K562 (cell line): Measurements from ENCODE around the gene TCF12. TPM values are rescaled to one million over a fixed set of nuclear protein-coding genes. Genes with fewer than 3 reads are reported as not detected.

Experiments used
- ATAC-seq: fragments of 200-7000 bp; cut with Tn5 transposase; 3 replicates; pipeline ENCODE4 v1.9.1; 2020; ENCODE audit warnings: moderate library complexity
- BruUV-seq: library from RNA; stranded (reverse); fragments of 400-500 nt; replicated peaks from 2 replicates; lab custom pipeline; 2021; lab: Mats Ljungman, UMichigan
- CTCF ChIA-PET: fragments of 300-600 bp; formaldehyde crosslinking; extraction: SDS; loops from one replicate; lab custom pipeline; 2021; ENCODE audit warnings: low intra/inter-chr PET ratio; lab: Yijun Ruan, JAX
- POLR2A ChIA-PET: fragments of 300-600, 350-650 bp; sonication (Branson Sonifier 250); formaldehyde crosslinking; extraction: SDS; loops from one replicate; lab custom pipeline; 2021; ENCODE audit warnings: antibody characterized with exemption, inconsistent platforms; lab: Yijun Ruan, JAX
- DNase-seq, 4 experiments: peaks; one replicate each; pipeline versions ENCODE4 v3.0.0 to v3.0.0-alpha.2; 2011 to 2018; ENCODE audit warnings: low spot score in 3 of 4, mixed read lengths in 3 of 4; ENCODE audit errors: extremely low read depth in 1 of 4
- FAIRE-seq: peaks from 2 replicates; lab custom pipeline; 2011; peaks lifted over from hg19 to GRCh38; lab: Jason Lieb, UNC
- H2AFZ ChIP-seq: 2 replicates; pipeline ENCODE4 v1.6.0; 2011; ENCODE audit warnings: low read depth, low read length, control low read depth, inconsistent platforms
- H3K27ac ChIP-seq: fragments of 200-600 bp; 3 replicates; pipeline ENCODE4 v1.8.0; 2011; ENCODE audit warnings: low read depth, mild to moderate bottlenecking, control low read depth, inconsistent platforms, low read length, moderate library complexity, mixed read lengths; ENCODE audit errors: extremely low read depth
- H3K27me3 ChIP-seq, 2 experiments: fragments of 300-600 bp in 1 of 2; 2 replicates in 1 of 2; 3 replicates in 1 of 2; pipeline versions ENCODE4 v1.6.0 to v1.8.0; 2011; ENCODE audit warnings: inconsistent platforms in 2 of 2, low read length in 2 of 2, mild to moderate bottlenecking in 1 of 2, mixed read lengths in 1 of 2, moderate library complexity in 1 of 2; ENCODE audit not compliant: control insufficient read depth in 2 of 2, insufficient read depth in 2 of 2
- H3K36me3 ChIP-seq: fragments of 300-600 bp; 3 replicates; pipeline ENCODE4 v1.8.0; 2011; ENCODE audit warnings: mild to moderate bottlenecking, low read length, inconsistent platforms; ENCODE audit not compliant: control insufficient read depth, insufficient read depth
- H3K4me1 ChIP-seq, 2 experiments: fragments of 200-600 bp in 1 of 2; replicated peaks in 1 of 2; 2 replicates in 1 of 2; 3 replicates in 1 of 2; pipeline versions ENCODE4 v1.5.1 to v1.8.0; 2011; ENCODE audit warnings: inconsistent platforms in 2 of 2, low read length in 2 of 2, mild to moderate bottlenecking in 1 of 2, mixed read lengths in 1 of 2, moderate library complexity in 1 of 2; ENCODE audit not compliant: control insufficient read depth in 2 of 2, insufficient read depth in 2 of 2
- H3K4me2 ChIP-seq: 2 replicates; pipeline ENCODE4 v1.6.1; 2011; ENCODE audit warnings: low read length, control low read depth, inconsistent platforms, mixed read lengths; ENCODE audit not compliant: insufficient read depth
- H3K4me3 ChIP-seq: fragments of 200-600 bp; sonication (generic), shearing (Covaris generic); 2 replicates; pipeline ENCODE4 v1.5.1; 2016; ENCODE audit warnings: control low read depth, inconsistent platforms
- H3K79me2 ChIP-seq: fragments of 200-600 bp; 3 replicates; pipeline ENCODE4 v1.8.0; 2011; ENCODE audit warnings: low read length, inconsistent platforms; ENCODE audit not compliant: control insufficient read depth, insufficient read depth
- H3K9ac ChIP-seq, 2 experiments: 2 replicates each; pipeline versions ENCODE4 v1.6.0 to v1.6.1; 2011; ENCODE audit warnings: low read depth in 2 of 2, low read length in 2 of 2, control low read depth in 1 of 2, inconsistent platforms in 1 of 2, mild to moderate bottlenecking in 1 of 2, mixed read lengths in 1 of 2; ENCODE audit not compliant: insufficient read depth in 1 of 2
- H3K9me1 ChIP-seq: one replicate; pipeline ENCODE4 v1.6.0; 2011; ENCODE audit warnings: inconsistent platforms, mild to moderate bottlenecking, low read length, moderate library complexity; ENCODE audit not compliant: control insufficient read depth, insufficient read depth
- H3K9me3 ChIP-seq: replicated peaks from 2 replicates; pipeline ENCODE4 v1.5.1; 2011; ENCODE audit warnings: low read depth, low read length, inconsistent platforms; ENCODE audit not compliant: control insufficient read depth, insufficient read depth
- H4K20me1 ChIP-seq: replicated peaks from 2 replicates; pipeline ENCODE4 v1.6.1; 2011; ENCODE audit warnings: low read length, inconsistent platforms, mixed read lengths; ENCODE audit not compliant: control insufficient read depth, insufficient read depth
- ARID2 ChIP-seq: fragments of 450-650 bp; IDR thresholded peaks from 2 replicates; pipeline ENCODE4 v1.6.1; 2017; ENCODE audit warnings: antibody characterized with exemption, mild to moderate bottlenecking
- CBFA2T2 ChIP-seq: fragments of 450-650 bp; conservative IDR thresholded peaks from 2 replicates; pipeline ENCODE4 v1.6.1; 2017; ENCODE audit warnings: mild to moderate bottlenecking
- E2F6 ChIP-seq, 2 experiments: IDR thresholded peaks; 2 replicates each; pipeline ENCODE4 v1.6.1; 2011; ENCODE audit warnings: borderline replicate concordance in 1 of 2, control low read depth in 1 of 2, low read depth in 1 of 2, low read length in 1 of 2, mild to moderate bottlenecking in 1 of 2, mixed read lengths in 1 of 2, moderate library complexity in 1 of 2; ENCODE audit not compliant: insufficient read depth in 1 of 2, insufficient read length in 1 of 2, poor library complexity in 1 of 2, severe bottlenecking in 1 of 2; ENCODE audit errors: extremely low read depth in 1 of 2
- HNRNPK ChIP-seq: fragments of 200-400 bp; formaldehyde crosslinking; IDR thresholded peaks from one replicate; pipeline ENCODE4 v1.6.1; 2018; ENCODE audit warnings: mild to moderate bottlenecking, low read depth, low read length; ENCODE audit not compliant: poor library complexity, severe bottlenecking
- KAT8 ChIP-seq: fragments of 450-650 bp; IDR thresholded peaks from 2 replicates; pipeline ENCODE4 v1.6.1; 2016; ENCODE audit warnings: low read depth, mild to moderate bottlenecking
- NFXL1 ChIP-seq: fragments of 450-650 bp; formaldehyde crosslinking; IDR thresholded peaks from 2 replicates; pipeline ENCODE4 v1.4.0; 2021; ENCODE audit warnings: mild to moderate bottlenecking
- RBFOX2 ChIP-seq: fragments of 200-400 bp; formaldehyde crosslinking; IDR thresholded peaks from 2 replicates; pipeline ENCODE4 v1.6.1; 2017; ENCODE audit warnings: low read depth, mild to moderate bottlenecking, low read length, moderate library complexity
- SAFB2 ChIP-seq: fragments of 200-400 bp; formaldehyde crosslinking; IDR thresholded peaks from 2 replicates; pipeline ENCODE4 v1.6.1; 2018; ENCODE audit warnings: borderline replicate concordance, low read length, low read depth, moderate library complexity; ENCODE audit not compliant: severe bottlenecking
- SIN3B ChIP-seq: fragments of 450-650 bp; IDR thresholded peaks from 2 replicates; pipeline ENCODE4 v1.6.1; 2017; ENCODE audit warnings: low read depth, mild to moderate bottlenecking, moderate library complexity
- SNRNP70 ChIP-seq: fragments of 200-400 bp; formaldehyde crosslinking; optimal IDR thresholded peaks from 2 replicates; pipeline ENCODE3; 2017; ENCODE audit warnings: low read depth, low read length
- TFE3 ChIP-seq: fragments of 450-650 bp; formaldehyde crosslinking; IDR thresholded peaks from 2 replicates; pipeline ENCODE4 v1.4.0; 2020; ENCODE audit warnings: mild to moderate bottlenecking, mixed read lengths
- ZEB2 ChIP-seq: fragments of 450-650 bp; IDR thresholded peaks from 2 replicates; pipeline ENCODE4 v1.6.1; 2016
- WGBS: fragments of 100-300 bp; shearing (Covaris generic); methylation state at CpG from one replicate; pipeline ENCODE4 v1.1.6; 2016; ENCODE audit warnings: low coverage, mixed read lengths; ENCODE audit not compliant: insufficient coverage; ENCODE audit errors: missing lambda C conversion rate; 5-methylcytosine and 5-hydroxymethylcytosine counted together
- in situ Hi-C: fragments of 300-500 bp; cut with MboI; formaldehyde crosslinking; loops from 4 replicates; pipeline ENCODE4 v1.15.0; 2018; ENCODE audit warnings: inconsistent platforms, mixed read lengths
- intact Hi-C: fragments of 100-400 bp; cut with micrococcal nuclease; formaldehyde crosslinking; loops from 2 replicates; pipeline ENCODE4 v1.14.2; 2022
- polyA plus RNA-seq, 8 experiments: library from polyadenylated mRNA; depleted of rRNA in 4 of 8; stranded (reverse) in 5 of 8; unstranded in 3 of 8; fragments of >200 nt; fragmentation: Nextera tagmentation in 2 of 8; fragmentation: Illumina TruSeq in 1 of 8; extraction: Ambion mirVana in 2 of 8; extraction: Trizol in 1 of 8; gene quantifications; 2 replicates each; pipeline versions ENCODE4 v1.2.1 to v1.2.3, GENCODE V29; 2011 to 2014; ENCODE audit warnings: inconsistent platforms in 1 of 8, missing spikeins in 1 of 8
- total RNA-seq, 7 experiments: library from RNA; depleted of rRNA in 6 of 7; stranded (reverse); fragments of >200 nt in 6 of 7; fragmentation: Illumina TruSeq in 2 of 7; extraction: Trizol in 2 of 7; gene quantifications; 2 replicates each; pipeline versions ENCODE4 v1.2.1 to v1.2.3, GENCODE V29; 2011 to 2021; ENCODE audit warnings: low replicate concordance in 1 of 7
- TF ChIP-seq, protein P1 (sequence below): IDR thresholded peaks from 2 replicates; pipeline ENCODE4 v1.6.1; 2014; ENCODE audit warnings: antibody characterized with exemption
- TF ChIP-seq, protein P2 (sequence below): fragments of 250-450 bp; sonication (Bioruptor Pico); IDR thresholded peaks from 2 replicates; pipeline ENCODE4 v1.5.0; 2020; ENCODE audit warnings: mild to moderate bottlenecking

Gene TCF12
- total and polyA plus RNA-seq, 9 of the 15 experiments (the other 6 are each of a cell fraction or from before 2014, with no cell fraction given), result 10.5 to 132 (median 52.9) TPM

DNA sequence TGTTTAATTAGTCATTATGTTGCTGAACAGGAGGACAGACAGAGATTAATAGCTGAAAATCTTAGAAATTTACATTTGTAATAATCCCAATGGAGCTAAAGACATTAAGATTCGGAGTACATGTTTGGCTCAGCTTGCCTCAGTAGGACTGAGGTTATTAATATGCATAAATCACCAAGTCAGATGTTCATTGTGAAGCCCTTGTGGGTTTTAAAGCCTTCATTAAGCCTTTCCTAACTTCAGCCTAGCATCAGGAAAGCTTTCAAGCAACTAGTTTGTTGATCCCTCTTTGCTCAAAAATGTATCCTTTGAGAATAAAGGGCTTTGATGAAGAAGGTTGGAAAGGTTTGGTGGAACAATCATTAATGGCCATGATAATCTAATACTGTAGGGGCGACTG lies 279.7 kb downstream of the TCF12 start (continued):
- TF ChIP-seq, protein P1, sequence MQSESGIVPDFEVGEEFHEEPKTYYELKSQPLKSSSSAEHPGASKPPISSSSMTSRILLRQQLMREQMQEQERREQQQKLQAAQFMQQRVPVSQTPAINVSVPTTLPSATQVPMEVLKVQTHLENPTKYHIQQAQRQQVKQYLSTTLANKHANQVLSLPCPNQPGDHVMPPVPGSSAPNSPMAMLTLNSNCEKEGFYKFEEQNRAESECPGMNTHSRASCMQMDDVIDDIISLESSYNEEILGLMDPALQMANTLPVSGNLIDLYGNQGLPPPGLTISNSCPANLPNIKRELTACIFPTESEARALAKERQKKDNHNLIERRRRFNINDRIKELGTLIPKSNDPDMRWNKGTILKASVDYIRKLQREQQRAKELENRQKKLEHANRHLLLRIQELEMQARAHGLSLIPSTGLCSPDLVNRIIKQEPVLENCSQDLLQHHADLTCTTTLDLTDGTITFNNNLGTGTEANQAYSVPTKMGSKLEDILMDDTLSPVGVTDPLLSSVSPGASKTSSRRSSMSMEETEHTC, result no peak
- TF ChIP-seq SNRNP70 (no peak), SAFB2 (no peak)

DNA sequence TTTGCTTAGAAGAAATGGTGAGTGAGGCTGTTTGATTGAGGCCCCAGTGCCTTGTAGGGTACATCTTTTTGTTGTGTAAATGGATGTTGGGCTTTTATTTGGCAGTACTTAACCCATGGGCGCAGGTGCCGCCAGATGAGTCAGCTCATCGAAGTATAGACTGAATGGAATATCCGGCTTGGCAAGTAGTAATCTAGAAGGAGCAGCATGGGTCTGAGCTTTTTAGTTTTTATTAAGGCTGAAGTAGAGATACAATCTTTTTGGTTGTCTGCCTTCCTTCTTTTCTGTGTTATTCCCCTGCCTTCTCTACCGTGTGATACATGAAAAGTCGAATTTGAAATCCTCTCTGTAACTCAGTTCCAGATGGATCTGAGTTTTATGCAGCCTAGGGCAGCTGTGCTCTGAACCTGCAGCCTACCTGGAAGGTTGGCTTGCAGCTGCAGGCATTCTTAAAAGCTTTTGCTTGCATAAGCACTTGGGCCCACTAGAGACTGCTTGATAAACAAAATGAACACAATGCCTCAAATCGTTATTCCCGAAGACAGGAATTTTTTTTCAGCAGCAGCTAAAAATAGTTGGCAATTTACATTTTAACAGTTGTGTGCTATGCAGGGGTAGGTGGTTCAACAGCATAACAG lies 280.3 kb downstream of the TCF12 start:
- 66% methylated on average over 8 of the region's 8 CpGs for WGBS
- Histone ChIP-seq H4K20me1 (no peaks in the 10 kb centered on the region), H3K4me2 (no peak overlapping the region), H3K4me3 (no peak overlapping the region), H3K36me3 (peaks cover 19% of the 10 kb centered on the region; the same call in 2 of the 3 replicates), H3K9me1 (no peaks in the 10 kb centered on the region), H3K9ac (no peak overlapping the region), H3K9me3 (no peaks in the 10 kb centered on the region), H3K27me3 (no peaks in the 10 kb centered on the region), H2AFZ (no peak overlapping the region), H3K79me2 (no peaks in the 10 kb centered on the region), H3K4me1 (no peaks in the 10 kb centered on the region), H3K27ac (no peak overlapping the region)
- no peak for DNase-seq
- in situ Hi-C loops, result no loop called here
- intact Hi-C loops, result no loop called here
- ChIA-PET CTCF (no interaction called here), POLR2A (interaction anchor here (0.9 kb wide), 1 partner anchor 10 kb away, joined by 4 read pairs; no protein-coding TSS in a partner anchor)
- FAIRE-seq, result no peak
- BruUV-seq, result no TSS peak
- no peak for ATAC-seq
- TF ChIP-seq, protein P2, sequence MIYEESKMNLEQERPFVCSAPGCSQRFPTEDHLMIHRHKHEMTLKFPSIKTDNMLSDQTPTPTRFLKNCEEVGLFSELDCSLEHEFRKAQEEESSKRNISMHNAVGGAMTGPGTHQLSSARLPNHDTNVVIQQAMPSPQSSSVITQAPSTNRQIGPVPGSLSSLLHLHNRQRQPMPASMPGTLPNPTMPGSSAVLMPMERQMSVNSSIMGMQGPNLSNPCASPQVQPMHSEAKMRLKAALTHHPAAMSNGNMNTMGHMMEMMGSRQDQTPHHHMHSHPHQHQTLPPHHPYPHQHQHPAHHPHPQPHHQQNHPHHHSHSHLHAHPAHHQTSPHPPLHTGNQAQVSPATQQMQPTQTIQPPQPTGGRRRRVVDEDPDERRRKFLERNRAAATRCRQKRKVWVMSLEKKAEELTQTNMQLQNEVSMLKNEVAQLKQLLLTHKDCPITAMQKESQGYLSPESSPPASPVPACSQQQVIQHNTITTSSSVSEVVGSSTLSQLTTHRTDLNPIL (CRISPR knock-in tag), result no peak
- TF ChIP-seq NFXL1 (CRISPR knock-in tag) (no peak), E2F6 (IDR thresholded peaks at IDR 0.05; ENCODE audit: borderline replicate concordance in 1 of 2, extremely low read depth in 1 of 2, insufficient read depth in 1 of 2, insufficient read length in 1 of 2, low read depth in 1 of 2, low read length in 1 of 2, poor library complexity in 1 of 2, severe bottlenecking in 1 of 2) (no peak), TFE3 (no peak), SIN3B (no peak), KAT8 (no peak), HNRNPK (no peak), ARID2 (no peak), RBFOX2 (no peak), ZEB2 (no peak), CBFA2T2 (no peak)
